NAMALWA (cell line): ENCODE data around the gene HOXA6.

Source experiments
- DNase-seq: peaks from one replicate; pipeline ENCODE4 v3.0.0-alpha.2; 2015; ENCODE audit warnings: low spot score

The HOXA6 gene

GRCh38 chr7:27149842-27150567 is 2.4 kb upstream of the HOXA6 start:
- peak; percentile 59 for DNase-seq

GRCh38 chr7:27148756-27149641 is 1.4 kb upstream of the HOXA6 start:
- DNase-seq: no peak

- DNase-seq: no peak
Measured at GRCh38 chr7:27148031-27148755, 619 bp upstream of the HOXA6 start.

- no peak for DNase-seq
Measured at GRCh38 chr7:27146491-27147198, 929 bp downstream of the HOXA6 start.

- no peak for DNase-seq
Measured at GRCh38 chr7:27145914-27146412, 1.6 kb downstream of the HOXA6 start.

GRCh38 chr7:27145165-27145913 is 2.2 kb downstream of the HOXA6 start:
- no peak for DNase-seq

- DNase-seq: no peak
Measured at GRCh38 chr7:27144781-27145164, 2.8 kb downstream of the HOXA6 start.

GRCh38 chr7:27143950-27144780 is 3.4 kb downstream of the HOXA6 start:
- DNase-seq: no peak

- no peak for DNase-seq
Measured at GRCh38 chr7:27143023-27143949, 4.3 kb downstream of the HOXA6 start, which contains the start of gene HOXA5. TSS of gene HOXA5 (minus strand) at chr7:27143681. CDS start at chr7:27143607, 74 bp downstream.

GRCh38 chr7:27142580-27143022 is 5.0 kb downstream of the HOXA6 start:
- no peak for DNase-seq

GRCh38 chr7:27141923-27142579 is 5.5 kb downstream of the HOXA6 start:
- no peak for DNase-seq

GRCh38 chr7:27141137-27141922 is 6.2 kb downstream of the HOXA6 start:
- no peak for DNase-seq

GRCh38 chr7:27140126-27140857 is 7.3 kb downstream of the HOXA6 start:
- DNase-seq: no peak

GRCh38 chr7:27139334-27140125 is 8.0 kb downstream of the HOXA6 start:
- DNase-seq: no peak

GRCh38 chr7:27138985-27139333 is 8.6 kb downstream of the HOXA6 start:
- no peak for DNase-seq

- no peak for DNase-seq
Measured at GRCh38 chr7:27138472-27138871, 9.1 kb downstream of the HOXA6 start.
